ENCODE data around the gene UNC13A.

Gene UNC13A

DNA sequence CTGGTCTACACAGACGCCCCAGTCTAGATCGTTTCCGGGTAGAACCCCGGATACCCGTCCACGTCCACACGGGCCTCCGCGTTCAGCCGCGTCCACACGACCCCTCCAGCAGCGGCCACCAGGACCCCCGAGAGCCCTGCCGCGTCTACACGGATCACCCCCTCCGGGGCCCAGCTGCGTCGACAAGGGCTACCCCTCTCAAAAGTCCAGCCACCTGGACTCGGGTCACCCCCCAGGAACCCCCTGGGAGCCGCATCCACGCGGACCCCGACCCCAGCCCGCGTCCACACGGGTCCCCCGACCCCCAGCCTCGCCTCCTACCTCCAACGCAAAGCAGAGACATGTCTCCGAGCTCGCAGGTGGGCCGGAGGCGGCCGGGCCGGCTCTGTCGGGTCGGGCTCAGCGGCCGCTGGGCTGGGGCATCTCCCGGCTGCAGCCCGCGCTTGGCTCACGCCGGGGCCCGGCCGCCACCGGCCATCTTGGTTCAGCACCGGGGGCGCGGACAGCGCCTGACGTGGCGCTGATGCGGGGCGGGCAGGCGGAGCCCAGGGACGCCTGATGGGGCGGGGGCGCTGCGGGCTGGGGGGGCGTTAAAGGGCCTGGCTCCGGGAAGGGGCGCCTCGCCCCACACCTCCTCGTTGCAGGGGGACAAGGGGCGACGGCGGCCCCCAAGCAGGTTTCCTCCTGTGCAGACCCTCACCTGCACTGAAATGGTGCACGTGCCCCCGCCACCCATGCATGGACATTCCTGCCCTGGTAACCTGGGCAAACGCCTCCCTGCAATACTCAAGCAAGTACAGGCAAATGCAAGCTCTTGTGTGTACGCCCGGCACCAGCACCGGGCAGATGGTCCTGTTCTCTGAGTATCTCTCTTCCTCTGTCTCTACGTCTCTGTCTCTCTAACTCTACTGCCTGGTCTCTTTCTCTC is at the start of gene UNC13A:
TSS of gene UNC13A (minus strand) at position 498 of the 928 bp plus-strand sequence. CDS start at position 343, 155 bp downstream.
- no peak for DNase-seq

- no peak for DNase-seq
Observed at GRCh38 chr19:17737690-17738153, 49.6 kb upstream of the UNC13A start.

GRCh38 chr19:17735410-17735809 is 47.3 kb upstream of the UNC13A start:
- DNase-seq: no peak

- DNase-seq: no peak
Observed at GRCh38 chr19:17734146-17734545, 46.0 kb upstream of the UNC13A start.

DNA sequence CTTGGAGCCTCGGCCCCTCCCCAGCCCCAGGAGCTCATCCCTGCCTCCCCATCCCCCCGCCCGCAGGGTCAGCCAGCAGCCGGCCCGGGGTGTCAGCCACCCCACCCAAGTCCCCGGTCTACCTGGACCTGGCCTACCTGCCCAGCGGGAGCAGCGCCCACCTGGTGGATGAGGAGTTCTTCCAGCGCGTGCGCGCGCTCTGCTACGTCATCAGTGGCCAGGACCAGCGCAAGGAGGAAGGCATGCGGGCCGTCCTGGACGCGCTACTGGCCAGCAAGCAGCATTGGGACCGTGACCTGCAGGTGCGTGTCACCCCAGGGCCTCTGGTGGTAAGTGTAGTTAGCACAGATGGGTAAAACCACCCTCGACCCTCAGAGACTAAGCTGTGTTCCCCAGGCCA is 45.0 kb upstream of the UNC13A start:
- no peak for DNase-seq

DNA sequence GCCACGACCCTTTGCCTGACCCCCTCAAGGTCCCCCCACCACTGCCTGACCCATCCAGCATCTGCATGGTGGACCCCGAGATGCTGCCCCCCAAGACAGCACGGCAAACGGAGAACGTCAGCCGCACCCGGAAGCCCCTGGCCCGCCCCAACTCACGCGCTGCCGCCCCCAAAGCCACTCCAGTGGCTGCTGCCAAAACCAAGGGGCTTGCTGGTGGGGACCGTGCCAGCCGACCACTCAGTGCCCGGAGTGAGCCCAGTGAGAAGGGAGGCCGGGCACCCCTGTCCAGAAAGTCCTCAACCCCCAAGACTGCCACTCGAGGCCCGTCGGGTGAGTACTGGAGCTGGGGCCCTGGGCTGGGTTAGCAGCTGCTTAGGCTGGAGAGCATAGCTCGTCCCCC is 39.7 kb upstream of the UNC13A start:
- DNase-seq: no peak

GRCh38 chr19:17726964-17727773 is 39.0 kb upstream of the UNC13A start:
- no peak for DNase-seq

- DNase-seq: no peak
Observed at GRCh38 chr19:17726136-17726741, 38.1 kb upstream of the UNC13A start.

- no peak for DNase-seq
Observed at GRCh38 chr19:17725422-17726078, 37.4 kb upstream of the UNC13A start.

DNA sequence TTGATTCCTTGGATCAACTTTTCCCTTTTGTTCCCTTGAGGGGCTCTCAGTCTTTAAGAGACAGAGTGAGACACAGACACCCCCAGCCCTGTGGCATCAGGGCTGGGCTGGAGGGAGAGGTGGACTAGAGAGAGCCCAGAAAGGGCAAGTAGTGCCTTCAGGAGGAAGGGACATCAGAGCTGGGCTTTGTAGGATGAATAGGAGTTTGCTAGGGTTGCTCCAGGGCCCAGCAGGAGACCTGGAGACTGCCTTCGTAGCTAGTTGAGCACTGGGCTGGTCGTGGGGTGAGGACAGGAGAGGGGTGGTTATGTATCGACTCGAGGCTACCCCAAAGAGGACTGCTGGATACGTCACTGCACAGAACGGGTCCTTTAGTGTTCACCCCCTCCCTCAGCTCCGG is 36.5 kb upstream of the UNC13A start:
- DNase-seq: no peak

DNA sequence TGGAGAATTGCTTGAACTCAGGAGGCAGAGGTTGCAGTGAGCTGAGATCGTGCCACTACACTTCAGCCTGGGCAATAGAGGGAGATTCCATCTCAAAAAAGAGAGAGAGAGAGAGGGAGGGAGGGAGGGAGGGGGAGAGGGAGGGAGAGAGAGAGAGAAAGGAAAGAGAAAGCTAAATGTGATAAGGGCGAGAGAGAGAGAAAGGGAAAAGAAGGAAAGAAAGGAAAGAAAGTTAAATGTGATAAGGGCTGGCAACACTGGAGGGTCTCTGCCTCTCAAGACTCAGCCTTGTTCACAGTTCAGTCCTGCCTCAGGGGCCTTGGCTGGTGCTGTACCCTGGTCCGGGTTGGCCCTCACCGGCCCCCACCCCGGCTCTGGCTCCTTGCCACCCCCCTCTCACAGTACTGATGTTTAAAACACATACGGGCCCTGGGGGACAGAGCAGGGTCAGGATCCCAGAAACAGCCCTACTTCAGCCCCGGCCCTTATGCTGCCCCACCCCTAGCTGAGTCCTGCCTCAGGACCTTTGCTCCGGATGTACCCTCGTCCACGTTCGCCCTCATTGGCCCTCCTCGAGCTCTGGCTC is 34.6 kb upstream of the UNC13A start:
- no peak for DNase-seq

GRCh38 chr19:17721821-17722220 is 33.7 kb upstream of the UNC13A start:
- DNase-seq: no peak

GRCh38 chr19:17721111-17721628 is 33.0 kb upstream of the UNC13A start:
- no peak for DNase-seq

- DNase-seq: no peak
Observed at GRCh38 chr19:17720440-17720839, 32.3 kb upstream of the UNC13A start.

GRCh38 chr19:17719730-17720400 is 31.7 kb upstream of the UNC13A start:
- no peak for DNase-seq

GRCh38 chr19:17718947-17719711 is 31.0 kb upstream of the UNC13A start, which contains the start of gene MAP1S:
MAP1S (plus strand) TSS chr19:17719480; CDS start chr19:17719503, 23 bp downstream.
- DNase-seq: no peak

GRCh38 chr19:17718550-17718946 is 30.4 kb upstream of the UNC13A start:
- DNase-seq: no peak

DNA sequence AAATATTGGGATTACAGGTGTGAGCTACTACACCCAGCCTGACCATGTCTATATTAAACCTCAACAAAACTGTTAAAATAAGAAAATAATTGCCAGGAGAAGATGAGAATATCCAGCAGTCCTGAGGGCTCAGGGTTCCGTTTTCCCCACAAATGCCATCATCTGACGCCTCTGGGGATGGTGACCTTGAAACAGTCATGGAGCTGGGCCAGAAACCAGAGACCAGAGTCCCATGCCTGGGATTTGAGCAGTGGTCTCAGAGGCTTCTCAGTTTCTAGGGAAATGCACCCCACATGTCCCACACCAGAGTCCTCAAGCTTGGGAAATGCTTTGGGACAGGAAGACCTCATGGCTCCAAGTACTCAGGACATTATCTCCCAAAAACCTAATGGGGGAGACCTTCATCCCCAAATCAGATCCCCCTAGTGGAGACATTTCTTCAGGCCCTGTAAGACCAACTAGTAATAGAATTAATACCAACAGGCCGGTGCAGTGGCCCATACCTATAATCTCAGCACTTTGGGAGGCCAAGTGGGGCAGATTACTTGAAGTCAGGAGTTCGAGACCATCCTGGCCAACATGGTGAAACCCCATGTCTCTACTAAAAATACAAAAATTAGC is 28.3 kb upstream of the UNC13A start:
- DNase-seq: no peak

GRCh38 chr19:17711851-17712250 is 23.7 kb upstream of the UNC13A start:
- no peak for DNase-seq

- DNase-seq: no peak
Observed at GRCh38 chr19:17706750-17707181, 18.6 kb upstream of the UNC13A start.

All from NCI-H1048 (cell line).